Gastroesophageal sphincter (tissue), 3 donors: ENCODE results near the gene TMC7.

ENCODE experiments used
- CTCF ChIP-seq, 4 experiments: fragments of 200-600 bp in 2 of 4; fragments of 450-650 bp in 2 of 4; sonication (generic) in 1 of 4; IDR thresholded peaks; one replicate each; pipeline ENCODE4 v1.5.1; 2017 to 2019; ENCODE audit warnings: antibody characterized with exemption in 4 of 4, mild to moderate bottlenecking in 2 of 4, moderate library complexity in 2 of 4
- POLR2A ChIP-seq, 2 donors: fragments of 450-650 bp; IDR thresholded peaks; one replicate each; pipeline ENCODE4 v1.6.1; 2017; ENCODE audit warnings: antibody characterized with exemption in 2 of 2, mild to moderate bottlenecking in 2 of 2, moderate library complexity in 1 of 2
- POLR2AphosphoS5 ChIP-seq: sonication (generic); formaldehyde crosslinking; IDR thresholded peaks from one replicate; pipeline ENCODE4 v1.6.1; 2017; ENCODE audit warnings: antibody characterized with exemption

- TF ChIP-seq POLR2AphosphoS5 (no peak), CTCF (IDR thresholded peaks at IDR 0.05) (no peak), POLR2A (IDR thresholded peaks at IDR 0.05) (no peak)
Observed at GRCh38 chr16:19005561-19006445, 22.1 kb downstream of the TMC7 start.
